SK-N-SH treated with all-trans-retinoic acid at 6 μM for 48 hours (cell line): ENCODE measurements around the gene DNAH5.

Experiments used
- ATAC-seq: fragments of 200-7000 bp; cut with Tn5 transposase; 3 replicates; pipeline ENCODE4 v1.9.1; 2020; ENCODE audit warnings: mild to moderate bottlenecking, moderate library complexity
- BACH2 ChIP-seq: fragments of 250-450 bp; sonication (Bioruptor Pico); IDR thresholded peaks from 2 replicates; pipeline ENCODE4 v1.9.0; 2021; ENCODE audit warnings: mild to moderate bottlenecking, borderline replicate concordance
- CSDC2 ChIP-seq: fragments of 250-450 bp; sonication (Bioruptor Pico); IDR thresholded peaks from 2 replicates; pipeline ENCODE4 v1.5.0; 2020; ENCODE audit warnings: mild to moderate bottlenecking, moderate library complexity
- ESRRG ChIP-seq: fragments of 250-450 bp; sonication (Bioruptor Pico); IDR thresholded peaks from 2 replicates; pipeline ENCODE4 v1.6.1; 2021; ENCODE audit warnings: mild to moderate bottlenecking
- ISL1 ChIP-seq: fragments of 250-450 bp; sonication (Bioruptor Pico); IDR thresholded peaks from 2 replicates; pipeline ENCODE4 v2.1.2; 2022; ENCODE audit warnings: mild to moderate bottlenecking, moderate library complexity
- PPARA ChIP-seq: fragments of 250-450 bp; sonication (Bioruptor Pico); IDR thresholded peaks from 2 replicates; pipeline ENCODE4 v1.5.0; 2020; ENCODE audit warnings: mild to moderate bottlenecking, borderline replicate concordance
- SNAI2 ChIP-seq: fragments of 250-450 bp; sonication (Bioruptor Pico); IDR thresholded peaks from 2 replicates; pipeline ENCODE4 v1.5.0; 2020; ENCODE audit warnings: mild to moderate bottlenecking, moderate library complexity
- TCF4 ChIP-seq: fragments of 250-450 bp; sonication (Bioruptor Pico); IDR thresholded peaks from 2 replicates; pipeline ENCODE4 v1.8.0; 2021; ENCODE audit warnings: mild to moderate bottlenecking, moderate library complexity, borderline replicate concordance
- TOX ChIP-seq: fragments of 250-450 bp; sonication (Bioruptor Pico); IDR thresholded peaks from 2 replicates; pipeline ENCODE4 v1.8.0; 2021; ENCODE audit warnings: mild to moderate bottlenecking, moderate library complexity, borderline replicate concordance
- ZC3H10 ChIP-seq: fragments of 250-450 bp; sonication (Bioruptor Pico); IDR thresholded peaks from 2 replicates; pipeline ENCODE4 v1.5.1; 2021; ENCODE audit warnings: mild to moderate bottlenecking, moderate library complexity
- ZFP3 ChIP-seq: fragments of 250-450 bp; sonication (Bioruptor Pico); IDR thresholded peaks from 2 replicates; pipeline ENCODE4 v1.5.0; 2020; ENCODE audit warnings: mild to moderate bottlenecking, moderate library complexity
- ZFP30 ChIP-seq: fragments of 450-650 bp; formaldehyde crosslinking; IDR thresholded peaks from 2 replicates; pipeline ENCODE4 v1.5.0; 2022; ENCODE audit warnings: mild to moderate bottlenecking, moderate library complexity
- ZNF565 ChIP-seq: fragments of 450-650 bp; formaldehyde crosslinking; conservative IDR thresholded peaks from 2 replicates; pipeline ENCODE4 v1.5.0; 2020; ENCODE audit warnings: low read depth, mild to moderate bottlenecking, moderate library complexity
- ZNF70 ChIP-seq: fragments of 450-650 bp; formaldehyde crosslinking; IDR thresholded peaks from 2 replicates; pipeline ENCODE4 v1.5.0; 2020; ENCODE audit warnings: mild to moderate bottlenecking, moderate library complexity
- ZNF8 ChIP-seq: fragments of 450-650 bp; formaldehyde crosslinking; IDR thresholded peaks from 2 replicates; pipeline ENCODE4 v1.5.0; 2020; ENCODE audit warnings: mild to moderate bottlenecking, moderate library complexity
- TF ChIP-seq, protein P1 (sequence below): fragments of 250-450 bp; sonication (Bioruptor Pico); IDR thresholded peaks from 2 replicates; pipeline ENCODE4 v1.8.0; 2020; ENCODE audit warnings: mild to moderate bottlenecking, moderate library complexity, borderline replicate concordance
- TF ChIP-seq, protein P2 (sequence below): fragments of 250-450 bp; sonication (Bioruptor Pico); IDR thresholded peaks from 2 replicates; pipeline ENCODE4 v1.5.1; 2021; ENCODE audit warnings: mild to moderate bottlenecking, moderate library complexity
- TF ChIP-seq, protein P3 (sequence below): fragments of 250-450 bp; sonication (Bioruptor Pico); IDR thresholded peaks from 2 replicates; pipeline ENCODE4 v1.5.1; 2020; ENCODE audit warnings: low read depth, mild to moderate bottlenecking, moderate library complexity
- TF ChIP-seq, protein P4 (sequence below): fragments of 250-450 bp; sonication (Bioruptor Pico); IDR thresholded peaks from 2 replicates; pipeline ENCODE4 v1.5.0; 2020; ENCODE audit warnings: mild to moderate bottlenecking, moderate library complexity
- TF ChIP-seq, protein P5 (sequence below): fragments of 250-450 bp; sonication (Bioruptor Pico); IDR thresholded peaks from 2 replicates; pipeline ENCODE4 v1.8.0; 2021; ENCODE audit warnings: low read depth, mild to moderate bottlenecking, moderate library complexity, borderline replicate concordance

DNAH5 gene

DNA sequence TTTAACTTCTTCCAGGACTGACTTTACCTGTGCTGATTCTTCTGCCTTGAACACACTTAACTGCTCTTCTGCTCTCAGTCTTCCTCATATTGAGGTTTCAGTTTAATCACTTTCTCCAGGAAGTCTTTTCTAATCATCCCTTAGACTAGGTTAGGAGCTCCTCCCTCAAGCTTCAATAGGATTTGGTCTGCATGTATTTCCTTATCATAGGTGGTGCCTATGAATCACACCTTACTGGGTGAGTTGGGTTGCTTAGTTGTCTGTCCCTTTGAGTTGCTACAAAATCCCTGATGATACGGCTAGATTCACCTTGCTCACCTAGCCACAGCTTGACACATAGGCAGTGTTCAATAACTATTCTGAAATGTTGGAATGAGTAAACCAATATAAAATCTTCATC lies 164.4 kb downstream of the DNAH5 start:
- TF ChIP-seq ISL1 (CRISPR knock-in tag), result no peak
- TF ChIP-seq, protein P1, sequence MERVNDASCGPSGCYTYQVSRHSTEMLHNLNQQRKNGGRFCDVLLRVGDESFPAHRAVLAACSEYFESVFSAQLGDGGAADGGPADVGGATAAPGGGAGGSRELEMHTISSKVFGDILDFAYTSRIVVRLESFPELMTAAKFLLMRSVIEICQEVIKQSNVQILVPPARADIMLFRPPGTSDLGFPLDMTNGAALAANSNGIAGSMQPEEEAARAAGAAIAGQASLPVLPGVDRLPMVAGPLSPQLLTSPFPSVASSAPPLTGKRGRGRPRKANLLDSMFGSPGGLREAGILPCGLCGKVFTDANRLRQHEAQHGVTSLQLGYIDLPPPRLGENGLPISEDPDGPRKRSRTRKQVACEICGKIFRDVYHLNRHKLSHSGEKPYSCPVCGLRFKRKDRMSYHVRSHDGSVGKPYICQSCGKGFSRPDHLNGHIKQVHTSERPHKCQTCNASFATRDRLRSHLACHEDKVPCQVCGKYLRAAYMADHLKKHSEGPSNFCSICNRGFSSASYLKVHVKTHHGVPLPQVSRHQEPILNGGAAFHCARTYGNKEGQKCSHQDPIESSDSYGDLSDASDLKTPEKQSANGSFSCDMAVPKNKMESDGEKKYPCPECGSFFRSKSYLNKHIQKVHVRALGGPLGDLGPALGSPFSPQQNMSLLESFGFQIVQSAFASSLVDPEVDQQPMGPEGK (CRISPR knock-in tag), result no peak
- TF ChIP-seq ZFP30 (CRISPR knock-in tag), result no peak
- TF ChIP-seq, protein P2, sequence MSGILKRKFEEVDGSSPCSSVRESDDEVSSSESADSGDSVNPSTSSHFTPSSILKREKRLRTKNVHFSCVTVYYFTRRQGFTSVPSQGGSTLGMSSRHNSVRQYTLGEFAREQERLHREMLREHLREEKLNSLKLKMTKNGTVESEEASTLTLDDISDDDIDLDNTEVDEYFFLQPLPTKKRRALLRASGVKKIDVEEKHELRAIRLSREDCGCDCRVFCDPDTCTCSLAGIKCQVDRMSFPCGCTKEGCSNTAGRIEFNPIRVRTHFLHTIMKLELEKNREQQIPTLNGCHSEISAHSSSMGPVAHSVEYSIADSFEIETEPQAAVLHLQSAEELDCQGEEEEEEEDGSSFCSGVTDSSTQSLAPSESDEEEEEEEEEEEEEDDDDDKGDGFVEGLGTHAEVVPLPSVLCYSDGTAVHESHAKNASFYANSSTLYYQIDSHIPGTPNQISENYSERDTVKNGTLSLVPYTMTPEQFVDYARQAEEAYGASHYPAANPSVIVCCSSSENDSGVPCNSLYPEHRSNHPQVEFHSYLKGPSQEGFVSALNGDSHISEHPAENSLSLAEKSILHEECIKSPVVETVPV (CRISPR knock-in tag), result no peak
- ATAC-seq, result no peak

DNA sequence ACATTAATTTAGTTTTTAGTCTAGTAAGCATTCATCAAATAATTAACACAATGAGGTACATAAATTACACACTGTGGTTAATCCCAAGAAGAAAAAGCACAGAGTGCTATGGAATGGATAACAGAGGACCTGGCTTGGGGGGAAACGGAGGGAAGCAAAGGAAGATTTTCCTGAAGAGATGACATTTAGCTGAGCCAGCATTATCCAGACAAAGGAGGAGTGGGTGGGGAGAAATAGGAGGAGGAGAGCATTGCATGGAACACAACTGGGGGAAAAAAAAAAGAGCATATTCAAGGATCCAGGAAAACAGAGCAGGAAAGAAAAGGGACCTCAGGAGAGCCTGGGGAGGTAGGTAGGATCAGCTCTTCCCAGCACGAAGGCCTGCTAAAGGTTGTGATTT lies 170.8 kb downstream of the DNAH5 start:
- TF ChIP-seq CSDC2 (CRISPR knock-in tag), result no peak
- no peak for TF ChIP-seq ZNF70 (CRISPR knock-in tag)
- TF ChIP-seq ZFP30 (CRISPR knock-in tag), result no peak
- no peak for TF ChIP-seq ISL1 (CRISPR knock-in tag)
- TF ChIP-seq, protein P1 (CRISPR knock-in tag), result no peak
- TF ChIP-seq ZC3H10, result no peak
- TF ChIP-seq, protein P2 (CRISPR knock-in tag), result no peak
- no peak for TF ChIP-seq ZFP3
- TF ChIP-seq PPARA (CRISPR knock-in tag), result no peak
- no peak for TF ChIP-seq BACH2 (CRISPR knock-in tag)
- TF ChIP-seq, protein P3, sequence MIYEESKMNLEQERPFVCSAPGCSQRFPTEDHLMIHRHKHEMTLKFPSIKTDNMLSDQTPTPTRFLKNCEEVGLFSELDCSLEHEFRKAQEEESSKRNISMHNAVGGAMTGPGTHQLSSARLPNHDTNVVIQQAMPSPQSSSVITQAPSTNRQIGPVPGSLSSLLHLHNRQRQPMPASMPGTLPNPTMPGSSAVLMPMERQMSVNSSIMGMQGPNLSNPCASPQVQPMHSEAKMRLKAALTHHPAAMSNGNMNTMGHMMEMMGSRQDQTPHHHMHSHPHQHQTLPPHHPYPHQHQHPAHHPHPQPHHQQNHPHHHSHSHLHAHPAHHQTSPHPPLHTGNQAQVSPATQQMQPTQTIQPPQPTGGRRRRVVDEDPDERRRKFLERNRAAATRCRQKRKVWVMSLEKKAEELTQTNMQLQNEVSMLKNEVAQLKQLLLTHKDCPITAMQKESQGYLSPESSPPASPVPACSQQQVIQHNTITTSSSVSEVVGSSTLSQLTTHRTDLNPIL (CRISPR knock-in tag), result no peak
- no peak for TF ChIP-seq TCF4 (CRISPR knock-in tag)
- no peak for TF ChIP-seq ESRRG (CRISPR knock-in tag)
- no peak for TF ChIP-seq SNAI2 (CRISPR knock-in tag)
- TF ChIP-seq ZNF565 (CRISPR knock-in tag), result no peak
- no peak for TF ChIP-seq TOX (CRISPR knock-in tag)
- TF ChIP-seq, protein P4, sequence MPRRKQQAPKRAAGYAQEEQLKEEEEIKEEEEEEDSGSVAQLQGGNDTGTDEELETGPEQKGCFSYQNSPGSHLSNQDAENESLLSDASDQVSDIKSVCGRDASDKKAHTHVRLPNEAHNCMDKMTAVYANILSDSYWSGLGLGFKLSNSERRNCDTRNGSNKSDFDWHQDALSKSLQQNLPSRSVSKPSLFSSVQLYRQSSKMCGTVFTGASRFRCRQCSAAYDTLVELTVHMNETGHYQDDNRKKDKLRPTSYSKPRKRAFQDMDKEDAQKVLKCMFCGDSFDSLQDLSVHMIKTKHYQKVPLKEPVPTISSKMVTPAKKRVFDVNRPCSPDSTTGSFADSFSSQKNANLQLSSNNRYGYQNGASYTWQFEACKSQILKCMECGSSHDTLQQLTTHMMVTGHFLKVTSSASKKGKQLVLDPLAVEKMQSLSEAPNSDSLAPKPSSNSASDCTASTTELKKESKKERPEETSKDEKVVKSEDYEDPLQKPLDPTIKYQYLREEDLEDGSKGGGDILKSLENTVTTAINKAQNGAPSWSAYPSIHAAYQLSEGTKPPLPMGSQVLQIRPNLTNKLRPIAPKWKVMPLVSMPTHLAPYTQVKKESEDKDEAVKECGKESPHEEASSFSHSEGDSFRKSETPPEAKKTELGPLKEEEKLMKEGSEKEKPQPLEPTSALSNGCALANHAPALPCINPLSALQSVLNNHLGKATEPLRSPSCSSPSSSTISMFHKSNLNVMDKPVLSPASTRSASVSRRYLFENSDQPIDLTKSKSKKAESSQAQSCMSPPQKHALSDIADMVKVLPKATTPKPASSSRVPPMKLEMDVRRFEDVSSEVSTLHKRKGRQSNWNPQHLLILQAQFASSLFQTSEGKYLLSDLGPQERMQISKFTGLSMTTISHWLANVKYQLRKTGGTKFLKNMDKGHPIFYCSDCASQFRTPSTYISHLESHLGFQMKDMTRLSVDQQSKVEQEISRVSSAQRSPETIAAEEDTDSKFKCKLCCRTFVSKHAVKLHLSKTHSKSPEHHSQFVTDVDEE, result no peak
- TF ChIP-seq, protein P5, sequence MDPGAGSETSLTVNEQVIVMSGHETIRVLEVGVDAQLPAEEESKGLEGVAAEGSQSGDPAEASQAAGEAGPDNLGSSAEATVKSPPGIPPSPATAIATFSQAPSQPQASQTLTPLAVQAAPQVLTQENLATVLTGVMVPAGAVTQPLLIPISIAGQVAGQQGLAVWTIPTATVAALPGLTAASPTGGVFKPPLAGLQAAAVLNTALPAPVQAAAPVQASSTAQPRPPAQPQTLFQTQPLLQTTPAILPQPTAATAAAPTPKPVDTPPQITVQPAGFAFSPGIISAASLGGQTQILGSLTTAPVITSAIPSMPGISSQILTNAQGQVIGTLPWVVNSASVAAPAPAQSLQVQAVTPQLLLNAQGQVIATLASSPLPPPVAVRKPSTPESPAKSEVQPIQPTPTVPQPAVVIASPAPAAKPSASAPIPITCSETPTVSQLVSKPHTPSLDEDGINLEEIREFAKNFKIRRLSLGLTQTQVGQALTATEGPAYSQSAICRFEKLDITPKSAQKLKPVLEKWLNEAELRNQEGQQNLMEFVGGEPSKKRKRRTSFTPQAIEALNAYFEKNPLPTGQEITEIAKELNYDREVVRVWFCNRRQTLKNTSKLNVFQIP, result no peak
- no peak for TF ChIP-seq ZNF8
- no peak for ATAC-seq
